K562 (cell line): ENCODE results near the gene SPCS3. TPM values are rescaled to one million over a fixed set of nuclear protein-coding genes. Genes with fewer than 3 reads are reported as not detected.

ENCODE experiments used
- ATAC-seq: fragments of 200-7000 bp; cut with Tn5 transposase; 3 replicates; pipeline ENCODE4 v1.9.1; 2020; ENCODE audit warnings: moderate library complexity
- BruUV-seq: library from RNA; stranded (reverse); fragments of 400-500 nt; replicated peaks from 2 replicates; lab custom pipeline; 2021; lab: Mats Ljungman, UMichigan
- CTCF ChIA-PET: fragments of 300-600 bp; formaldehyde crosslinking; extraction: SDS; loops from one replicate; lab custom pipeline; 2021; ENCODE audit warnings: low intra/inter-chr PET ratio; lab: Yijun Ruan, JAX
- POLR2A ChIA-PET: fragments of 300-600, 350-650 bp; sonication (Branson Sonifier 250); formaldehyde crosslinking; extraction: SDS; loops from one replicate; lab custom pipeline; 2021; ENCODE audit warnings: antibody characterized with exemption, inconsistent platforms; lab: Yijun Ruan, JAX
- DNase-seq, 4 experiments: peaks; one replicate each; pipeline versions ENCODE4 v3.0.0 to v3.0.0-alpha.2; 2011 to 2018; ENCODE audit warnings: low spot score in 3 of 4, mixed read lengths in 3 of 4; ENCODE audit errors: extremely low read depth in 1 of 4
- FAIRE-seq: peaks from 2 replicates; lab custom pipeline; 2011; peaks lifted over from hg19 to GRCh38; lab: Jason Lieb, UNC
- H2AFZ ChIP-seq: 2 replicates; pipeline ENCODE4 v1.6.0; 2011; ENCODE audit warnings: low read depth, low read length, control low read depth, inconsistent platforms
- H3K27ac ChIP-seq: fragments of 200-600 bp; 3 replicates; pipeline ENCODE4 v1.8.0; 2011; ENCODE audit warnings: low read depth, mild to moderate bottlenecking, control low read depth, inconsistent platforms, low read length, moderate library complexity, mixed read lengths; ENCODE audit errors: extremely low read depth
- H3K27me3 ChIP-seq, 2 experiments: fragments of 300-600 bp in 1 of 2; 2 replicates in 1 of 2; 3 replicates in 1 of 2; pipeline versions ENCODE4 v1.6.0 to v1.8.0; 2011; ENCODE audit warnings: inconsistent platforms in 2 of 2, low read length in 2 of 2, mild to moderate bottlenecking in 1 of 2, mixed read lengths in 1 of 2, moderate library complexity in 1 of 2; ENCODE audit not compliant: control insufficient read depth in 2 of 2, insufficient read depth in 2 of 2
- H3K36me3 ChIP-seq: fragments of 300-600 bp; 3 replicates; pipeline ENCODE4 v1.8.0; 2011; ENCODE audit warnings: mild to moderate bottlenecking, low read length, inconsistent platforms; ENCODE audit not compliant: control insufficient read depth, insufficient read depth
- H3K4me1 ChIP-seq, 2 experiments: fragments of 200-600 bp in 1 of 2; replicated peaks in 1 of 2; 2 replicates in 1 of 2; 3 replicates in 1 of 2; pipeline versions ENCODE4 v1.5.1 to v1.8.0; 2011; ENCODE audit warnings: inconsistent platforms in 2 of 2, low read length in 2 of 2, mild to moderate bottlenecking in 1 of 2, mixed read lengths in 1 of 2, moderate library complexity in 1 of 2; ENCODE audit not compliant: control insufficient read depth in 2 of 2, insufficient read depth in 2 of 2
- H3K4me2 ChIP-seq: 2 replicates; pipeline ENCODE4 v1.6.1; 2011; ENCODE audit warnings: low read length, control low read depth, inconsistent platforms, mixed read lengths; ENCODE audit not compliant: insufficient read depth
- H3K4me3 ChIP-seq: fragments of 200-600 bp; sonication (generic), shearing (Covaris generic); 2 replicates; pipeline ENCODE4 v1.5.1; 2016; ENCODE audit warnings: control low read depth, inconsistent platforms
- H3K79me2 ChIP-seq: fragments of 200-600 bp; 3 replicates; pipeline ENCODE4 v1.8.0; 2011; ENCODE audit warnings: low read length, inconsistent platforms; ENCODE audit not compliant: control insufficient read depth, insufficient read depth
- H3K9ac ChIP-seq, 2 experiments: 2 replicates each; pipeline versions ENCODE4 v1.6.0 to v1.6.1; 2011; ENCODE audit warnings: low read depth in 2 of 2, low read length in 2 of 2, control low read depth in 1 of 2, inconsistent platforms in 1 of 2, mild to moderate bottlenecking in 1 of 2, mixed read lengths in 1 of 2; ENCODE audit not compliant: insufficient read depth in 1 of 2
- H3K9me1 ChIP-seq: one replicate; pipeline ENCODE4 v1.6.0; 2011; ENCODE audit warnings: inconsistent platforms, mild to moderate bottlenecking, low read length, moderate library complexity; ENCODE audit not compliant: control insufficient read depth, insufficient read depth
- H3K9me3 ChIP-seq: replicated peaks from 2 replicates; pipeline ENCODE4 v1.5.1; 2011; ENCODE audit warnings: low read depth, low read length, inconsistent platforms; ENCODE audit not compliant: control insufficient read depth, insufficient read depth
- H4K20me1 ChIP-seq: replicated peaks from 2 replicates; pipeline ENCODE4 v1.6.1; 2011; ENCODE audit warnings: low read length, inconsistent platforms, mixed read lengths; ENCODE audit not compliant: control insufficient read depth, insufficient read depth
- ARID1B ChIP-seq: fragments of 450-650 bp; IDR thresholded peaks from 2 replicates; pipeline ENCODE4 v1.6.1; 2016; ENCODE audit warnings: antibody characterized with exemption, mild to moderate bottlenecking, inconsistent platforms
- C11orf30 ChIP-seq: fragments of 450-650 bp; IDR thresholded peaks from 2 replicates; pipeline ENCODE4 v1.6.1; 2016; ENCODE audit warnings: low read depth, mild to moderate bottlenecking
- CEBPB ChIP-seq: fragments of 450-650 bp; IDR thresholded peaks from 2 replicates; pipeline ENCODE4 v1.6.1; 2016; ENCODE audit warnings: missing genetic modification characterization, missing compliant biosample characterization
- DPF2 ChIP-seq: fragments of 450-650 bp; IDR thresholded peaks from 2 replicates; pipeline ENCODE4 v1.6.1; 2016
- FOXA1 ChIP-seq: fragments of 450-650 bp; IDR thresholded peaks from 2 replicates; pipeline ENCODE4 v1.6.1; 2016; ENCODE audit warnings: mild to moderate bottlenecking, borderline replicate concordance
- GATA2 ChIP-seq: sonication (generic); formaldehyde crosslinking; IDR thresholded peaks from 2 replicates; pipeline ENCODE4 v1.4.0; 2020; ENCODE audit warnings: mild to moderate bottlenecking, missing genetic modification reagents
- HDAC8 ChIP-seq: fragments of 450-650 bp; IDR thresholded peaks from 2 replicates; pipeline ENCODE4 v1.6.1; 2016; ENCODE audit warnings: mild to moderate bottlenecking, missing genetic modification characterization, moderate library complexity, missing compliant biosample characterization
- MAFG ChIP-seq: fragments of 450-650 bp; conservative IDR thresholded peaks from 2 replicates; pipeline ENCODE4 v1.6.1; 2016; ENCODE audit warnings: missing genetic modification characterization, missing compliant biosample characterization
- MTA2 ChIP-seq: fragments of 450-650 bp; IDR thresholded peaks from 2 replicates; pipeline ENCODE4 v1.6.1; 2016; ENCODE audit warnings: low read depth
- NFE2 ChIP-seq: IDR thresholded peaks from 2 replicates; pipeline ENCODE4 v1.6.1; 2014; ENCODE audit warnings: antibody characterized with exemption, low read depth
- PTTG1 ChIP-seq: fragments of 450-650 bp; IDR thresholded peaks from 2 replicates; pipeline ENCODE4 v1.6.1; 2016; ENCODE audit warnings: low read depth, mild to moderate bottlenecking, missing genetic modification characterization, missing compliant biosample characterization
- SMARCA4 ChIP-seq: fragments of 450-650 bp; IDR thresholded peaks from 2 replicates; pipeline ENCODE4 v1.6.1; 2016
- SMARCE1 ChIP-seq: fragments of 450-650 bp; IDR thresholded peaks from 2 replicates; pipeline ENCODE4 v1.7.1; 2016; ENCODE audit warnings: mild to moderate bottlenecking
- TAF9B ChIP-seq: fragments of 450-650 bp; IDR thresholded peaks from 2 replicates; pipeline ENCODE4 v1.6.1; 2018; ENCODE audit warnings: mild to moderate bottlenecking; ENCODE audit not compliant: partially characterized antibody
- XRCC5 ChIP-seq: fragments of 200-400 bp; formaldehyde crosslinking; IDR thresholded peaks from 2 replicates; pipeline ENCODE4 v1.6.1; 2017; ENCODE audit warnings: low read depth, mild to moderate bottlenecking, low read length
- ZNF316 ChIP-seq: fragments of 450-650 bp; IDR thresholded peaks from 2 replicates; pipeline ENCODE4 v1.6.1; 2016
- ZNF445 ChIP-seq: fragments of 250-450 bp; sonication (Bioruptor Pico); IDR thresholded peaks from 2 replicates; pipeline ENCODE4 v1.4.0; 2020; ENCODE audit warnings: low read depth, mild to moderate bottlenecking, moderate library complexity
- WGBS: fragments of 100-300 bp; shearing (Covaris generic); methylation state at CpG from one replicate; pipeline ENCODE4 v1.1.6; 2016; ENCODE audit warnings: low coverage, mixed read lengths; ENCODE audit not compliant: insufficient coverage; ENCODE audit errors: missing lambda C conversion rate; 5-methylcytosine and 5-hydroxymethylcytosine counted together
- in situ Hi-C: fragments of 300-500 bp; cut with MboI; formaldehyde crosslinking; loops from 4 replicates; pipeline ENCODE4 v1.15.0; 2018; ENCODE audit warnings: inconsistent platforms, mixed read lengths
- intact Hi-C: fragments of 100-400 bp; cut with micrococcal nuclease; formaldehyde crosslinking; loops from 2 replicates; pipeline ENCODE4 v1.14.2; 2022
- polyA plus RNA-seq, 8 experiments: library from polyadenylated mRNA; depleted of rRNA in 4 of 8; stranded (reverse) in 5 of 8; unstranded in 3 of 8; fragments of >200 nt; fragmentation: Nextera tagmentation in 2 of 8; fragmentation: Illumina TruSeq in 1 of 8; extraction: Ambion mirVana in 2 of 8; extraction: Trizol in 1 of 8; gene quantifications; 2 replicates each; pipeline versions ENCODE4 v1.2.1 to v1.2.3, GENCODE V29; 2011 to 2014; ENCODE audit warnings: inconsistent platforms in 1 of 8, missing spikeins in 1 of 8
- total RNA-seq, 7 experiments: library from RNA; depleted of rRNA in 6 of 7; stranded (reverse); fragments of >200 nt in 6 of 7; fragmentation: Illumina TruSeq in 2 of 7; extraction: Trizol in 2 of 7; gene quantifications; 2 replicates each; pipeline versions ENCODE4 v1.2.1 to v1.2.3, GENCODE V29; 2011 to 2021; ENCODE audit warnings: low replicate concordance in 1 of 7
- TF ChIP-seq, protein P1 (sequence below): fragments of 200-400 bp; formaldehyde crosslinking; IDR thresholded peaks from 2 replicates; pipeline ENCODE4 v1.6.1; 2017; ENCODE audit warnings: mild to moderate bottlenecking, low read depth, low read length, moderate library complexity
- TF ChIP-seq, protein P2 (sequence below): fragments of 450-650 bp; IDR thresholded peaks from 2 replicates; pipeline ENCODE4 v1.6.1; 2017; ENCODE audit warnings: antibody characterized with exemption, mild to moderate bottlenecking

The SPCS3 gene
- total and polyA plus RNA-seq, 9 of the 15 experiments (the other 6 are each of a cell fraction or from before 2014, with no cell fraction given) = 64.6 to 196 (median 85.4) TPM

DNA sequence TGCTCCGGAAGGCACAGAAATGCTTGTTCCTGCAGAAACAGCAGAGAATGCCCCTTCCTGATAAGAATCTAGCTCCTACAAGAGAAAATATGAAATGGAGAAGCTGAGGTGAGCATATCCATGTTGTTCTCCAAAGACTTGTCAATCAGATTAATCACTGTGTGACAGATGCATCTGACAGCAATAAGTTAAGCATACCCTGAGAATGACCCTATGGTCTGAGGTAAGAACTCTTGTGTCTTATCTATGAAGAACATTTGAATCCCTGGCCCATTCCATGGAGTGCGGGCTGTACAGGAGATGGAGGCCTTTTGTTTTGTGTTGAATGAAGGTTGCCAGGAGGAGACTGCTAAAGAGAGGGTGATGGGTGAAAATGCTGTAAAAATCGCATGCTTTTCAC is 29.2 kb upstream of the SPCS3 start (continued):
- TF ChIP-seq, protein P1, sequence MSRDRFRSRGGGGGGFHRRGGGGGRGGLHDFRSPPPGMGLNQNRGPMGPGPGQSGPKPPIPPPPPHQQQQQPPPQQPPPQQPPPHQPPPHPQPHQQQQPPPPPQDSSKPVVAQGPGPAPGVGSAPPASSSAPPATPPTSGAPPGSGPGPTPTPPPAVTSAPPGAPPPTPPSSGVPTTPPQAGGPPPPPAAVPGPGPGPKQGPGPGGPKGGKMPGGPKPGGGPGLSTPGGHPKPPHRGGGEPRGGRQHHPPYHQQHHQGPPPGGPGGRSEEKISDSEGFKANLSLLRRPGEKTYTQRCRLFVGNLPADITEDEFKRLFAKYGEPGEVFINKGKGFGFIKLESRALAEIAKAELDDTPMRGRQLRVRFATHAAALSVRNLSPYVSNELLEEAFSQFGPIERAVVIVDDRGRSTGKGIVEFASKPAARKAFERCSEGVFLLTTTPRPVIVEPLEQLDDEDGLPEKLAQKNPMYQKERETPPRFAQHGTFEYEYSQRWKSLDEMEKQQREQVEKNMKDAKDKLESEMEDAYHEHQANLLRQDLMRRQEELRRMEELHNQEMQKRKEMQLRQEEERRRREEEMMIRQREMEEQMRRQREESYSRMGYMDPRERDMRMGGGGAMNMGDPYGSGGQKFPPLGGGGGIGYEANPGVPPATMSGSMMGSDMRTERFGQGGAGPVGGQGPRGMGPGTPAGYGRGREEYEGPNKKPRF = no peak
- TF ChIP-seq GATA2 (CRISPR knock-in tag) (peak; percentile 28; the same call in 1 of the 2 replicates), XRCC5 (no peak), MTA2 (peak; percentile 57), FOXA1 (no peak), ZNF445 (CRISPR knock-in tag) (no peak), HDAC8 (tag) (no peak), PTTG1 (tag) (no peak)

DNA sequence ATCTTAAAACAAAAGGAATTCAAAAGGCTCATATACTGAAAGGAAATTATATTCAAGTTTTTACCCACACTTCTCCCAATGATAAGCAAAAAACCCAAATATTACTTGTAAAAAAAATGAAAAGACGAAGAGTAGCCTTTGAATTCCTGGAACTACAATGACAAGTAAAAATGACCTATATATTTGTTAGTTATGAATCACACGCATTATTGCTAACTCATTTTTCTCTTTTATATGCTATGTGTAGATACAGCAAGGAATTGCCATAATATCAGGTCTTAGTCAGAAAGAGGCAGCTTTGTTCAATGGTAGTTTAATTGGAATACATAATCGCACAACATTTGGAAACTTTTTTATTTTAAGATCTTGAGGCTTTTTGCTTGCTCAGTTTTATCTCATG is 28.0 kb upstream of the SPCS3 start:
- H4K20me1 ChIP-seq = no peaks in the 10 kb centered on the region
- peak overlapping the region; percentile 11 for H2AFZ ChIP-seq
- H3K27ac ChIP-seq = 0 out of 3 replicates have a peak overlapping the region, but pooled peaks have one; percentile 21
- DNase-seq (no peak), ATAC-seq (no peak), FAIRE-seq (peak; percentile 37)
- CTCF ChIA-PET = no interaction called here
- no peaks in the 10 kb centered on the region for H3K9me1 ChIP-seq
- intact Hi-C loops = no loop called here
- 2% methylated on average over 3 of the region's 3 CpGs for WGBS
- in situ Hi-C loops = no loop called here
- H3K36me3 ChIP-seq = no peaks in the 10 kb centered on the region
- BruUV-seq = no TSS peak
- H3K4me1 ChIP-seq = peaks cover 18 to 19% of the 10 kb centered on the region in 2 experiments; a peak in 4 of 5 replicates
- H3K9me3 ChIP-seq = no peaks in the 10 kb centered on the region
- POLR2A ChIA-PET = no interaction called here
- no peak overlapping the region for H3K4me2 ChIP-seq
- H3K27me3 ChIP-seq = no peaks in the 10 kb centered on the region
- no peaks in the 10 kb centered on the region for H3K79me2 ChIP-seq
- H3K9ac ChIP-seq = 0 out of 4 replicates have a peak overlapping the region, but pooled peaks of 1 of the 2 experiments have one; percentile 0
- no peak overlapping the region for H3K4me3 ChIP-seq
- TF ChIP-seq CEBPB (tag) (no peak), SMARCE1 (0 out of 2 replicates have a peak, but pooled peaks have one; percentile 25), DPF2 (peak; percentile 56; the same call in 1 of the 2 replicates), SMARCA4 (0 out of 2 replicates have a peak, but pooled peaks have one; percentile 33), ZNF316 (peak; percentile 75), TAF9B (peak; percentile 26), NFE2 (peak; percentile 34; the same call in 1 of the 2 replicates), ARID1B (peak; percentile 55; the same call in 1 of the 2 replicates), C11orf30 (peak; percentile 74), MAFG (peak; percentile 33)
- TF ChIP-seq, protein P2, sequence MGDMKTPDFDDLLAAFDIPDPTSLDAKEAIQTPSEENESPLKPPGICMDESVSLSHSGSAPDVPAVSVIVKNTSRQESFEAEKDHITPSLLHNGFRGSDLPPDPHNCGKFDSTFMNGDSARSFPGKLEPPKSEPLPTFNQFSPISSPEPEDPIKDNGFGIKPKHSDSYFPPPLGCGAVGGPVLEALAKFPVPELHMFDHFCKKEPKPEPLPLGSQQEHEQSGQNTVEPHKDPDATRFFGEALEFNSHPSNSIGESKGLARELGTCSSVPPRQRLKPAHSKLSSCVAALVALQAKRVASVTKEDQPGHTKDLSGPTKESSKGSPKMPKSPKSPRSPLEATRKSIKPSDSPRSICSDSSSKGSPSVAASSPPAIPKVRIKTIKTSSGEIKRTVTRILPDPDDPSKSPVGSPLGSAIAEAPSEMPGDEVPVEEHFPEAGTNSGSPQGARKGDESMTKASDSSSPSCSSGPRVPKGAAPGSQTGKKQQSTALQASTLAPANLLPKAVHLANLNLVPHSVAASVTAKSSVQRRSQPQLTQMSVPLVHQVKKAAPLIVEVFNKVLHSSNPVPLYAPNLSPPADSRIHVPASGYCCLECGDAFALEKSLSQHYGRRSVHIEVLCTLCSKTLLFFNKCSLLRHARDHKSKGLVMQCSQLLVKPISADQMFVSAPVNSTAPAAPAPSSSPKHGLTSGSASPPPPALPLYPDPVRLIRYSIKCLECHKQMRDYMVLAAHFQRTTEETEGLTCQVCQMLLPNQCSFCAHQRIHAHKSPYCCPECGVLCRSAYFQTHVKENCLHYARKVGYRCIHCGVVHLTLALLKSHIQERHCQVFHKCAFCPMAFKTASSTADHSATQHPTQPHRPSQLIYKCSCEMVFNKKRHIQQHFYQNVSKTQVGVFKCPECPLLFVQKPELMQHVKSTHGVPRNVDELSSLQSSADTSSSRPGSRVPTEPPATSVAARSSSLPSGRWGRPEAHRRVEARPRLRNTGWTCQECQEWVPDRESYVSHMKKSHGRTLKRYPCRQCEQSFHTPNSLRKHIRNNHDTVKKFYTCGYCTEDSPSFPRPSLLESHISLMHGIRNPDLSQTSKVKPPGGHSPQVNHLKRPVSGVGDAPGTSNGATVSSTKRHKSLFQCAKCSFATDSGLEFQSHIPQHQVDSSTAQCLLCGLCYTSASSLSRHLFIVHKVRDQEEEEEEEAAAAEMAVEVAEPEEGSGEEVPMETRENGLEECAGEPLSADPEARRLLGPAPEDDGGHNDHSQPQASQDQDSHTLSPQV = peak; percentile 29; the same call in 1 of the 2 replicates
